ENCODE data around the gene PRR14L. TPM values are rescaled to one million over a fixed set of nuclear protein-coding genes. Genes with fewer than 3 reads are reported as not detected.

Gene PRR14L
- total and polyA plus RNA-seq, 2 of the 13 experiments (the other 11 are each of a cell fraction or from before 2014, with no cell fraction given): 6.6 to 16.5 TPM

- TF ChIP-seq SMAD9 (CRISPR knock-in tag; IDR thresholded peaks at IDR 0.05) (0 out of 2 replicates have a peak, but pooled peaks have one; percentile 15), IKZF5 (CRISPR knock-in tag; IDR thresholded peaks at IDR 0.05) (peak; percentile 80; the same call in 1 of the 2 replicates), ZBTB8A (CRISPR knock-in tag; IDR thresholded peaks at IDR 0.05; ENCODE audit: borderline replicate concordance, low read depth) (no peak), RNF219 (CRISPR knock-in tag; IDR thresholded peaks at IDR 0.05) (no peak), CBX1 (IDR thresholded peaks at IDR 0.05; ENCODE audit: low read depth) (peak; percentile 41), ZNF205 (CRISPR knock-in tag; IDR thresholded peaks at IDR 0.05) (peak; percentile 33; the same call in 1 of the 2 replicates), BRD4 (CRISPR knock-in tag; IDR thresholded peaks at IDR 0.05) (peak; percentile 66; the same call in 1 of the 2 replicates), RAD21 (CRISPR knock-in tag; IDR thresholded peaks at IDR 0.05) (peak; percentile 69), SP140L (CRISPR knock-in tag; IDR thresholded peaks at IDR 0.05; ENCODE audit: borderline replicate concordance) (no peak), EP300 (IDR thresholded peaks at IDR 0.05; ENCODE audit: low read depth in 2 of 2, low read length in 2 of 2) (peak; percentile 31 to 92; a peak in 3 of 4 replicates), EP300 (CRISPR knock-in tag; IDR thresholded peaks at IDR 0.05; ENCODE audit: borderline replicate concordance) (peak; percentile 44), ZNF576 (CRISPR knock-in tag; IDR thresholded peaks at IDR 0.05) (no peak), CAMTA2 (CRISPR knock-in tag; IDR thresholded peaks at IDR 0.05; ENCODE audit: borderline replicate concordance) (no peak), ZNF3 (CRISPR knock-in tag; IDR thresholded peaks at IDR 0.05) (no peak), AGO1 (IDR thresholded peaks at IDR 0.05; ENCODE audit: low read depth, low read length, poor library complexity, severe bottlenecking) (no peak), SALL1 (CRISPR knock-in tag; IDR thresholded peaks at IDR 0.05) (peak; percentile 90), ETS1 (CRISPR knock-in tag; IDR thresholded peaks at IDR 0.05) (no peak), ZBTB7B (CRISPR knock-in tag; IDR thresholded peaks at IDR 0.05) (peak; percentile 82), ZNF44 (CRISPR knock-in tag; IDR thresholded peaks at IDR 0.05) (peak; percentile 66; the same call in 1 of the 2 replicates), MXD4 (CRISPR knock-in tag; IDR thresholded peaks at IDR 0.05) (peak; percentile 85), ASH2L (IDR thresholded peaks at IDR 0.05; ENCODE audit: insufficient read length, low read depth, low read length) (peak; percentile 93), ZBTB26 (CRISPR knock-in tag; IDR thresholded peaks at IDR 0.05; ENCODE audit: borderline replicate concordance) (no peak), HNRNPL (IDR thresholded peaks at IDR 0.05; ENCODE audit: low read depth, low read length) (0 out of 2 replicates have a peak, but pooled peaks have one; percentile 62), NR2F2 (IDR thresholded peaks at IDR 0.05; ENCODE audit: borderline replicate concordance, low read depth) (0 out of 2 replicates have a peak, but pooled peaks have one; percentile 12)
Observed at GRCh38 chr22:31749636-31750364, at the start of gene PRR14L (continued).

Data from HepG2 (cell line).